GM12874 (cell line): Measurements from ENCODE around the gene EXT2.

Source experiments
- TF ChIP-seq, protein P1 (sequence below): IDR thresholded peaks from 2 replicates; pipeline ENCODE4 v1.5.1; 2011; ENCODE audit warnings: low read depth, mild to moderate bottlenecking, control low read depth, low read length, moderate library complexity; ENCODE audit not compliant: insufficient read depth

The EXT2 gene

DNA sequence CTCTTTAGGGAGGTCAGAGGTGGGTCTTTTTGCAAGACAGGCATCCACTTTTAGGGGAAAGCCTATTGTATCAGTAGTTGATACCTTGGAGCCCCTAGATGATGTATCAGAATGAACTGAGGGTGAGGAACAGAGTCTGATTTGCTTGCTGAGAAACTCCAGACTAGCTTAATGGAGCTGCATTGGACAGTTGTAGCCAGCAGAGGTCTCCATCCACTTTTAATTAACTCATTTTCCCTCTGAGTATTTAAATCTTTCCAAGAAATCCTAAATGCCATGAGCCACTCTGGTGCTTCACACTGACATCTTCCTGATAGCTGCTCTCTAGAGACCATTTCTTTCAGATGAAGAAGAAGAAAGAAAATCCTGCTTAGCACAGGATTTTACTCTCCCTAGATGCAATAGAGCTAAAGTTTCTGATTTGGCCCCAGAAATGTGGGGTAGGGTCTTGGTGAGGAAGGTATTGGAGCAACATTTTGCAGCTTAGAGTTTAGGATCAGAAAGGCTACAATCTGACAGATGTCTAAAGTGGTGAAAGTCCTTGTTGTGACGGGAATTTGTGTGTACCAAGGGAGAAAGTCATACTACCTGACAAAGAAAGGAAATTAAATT, 38.0 kb downstream of the EXT2 start:
- TF ChIP-seq, protein P1, sequence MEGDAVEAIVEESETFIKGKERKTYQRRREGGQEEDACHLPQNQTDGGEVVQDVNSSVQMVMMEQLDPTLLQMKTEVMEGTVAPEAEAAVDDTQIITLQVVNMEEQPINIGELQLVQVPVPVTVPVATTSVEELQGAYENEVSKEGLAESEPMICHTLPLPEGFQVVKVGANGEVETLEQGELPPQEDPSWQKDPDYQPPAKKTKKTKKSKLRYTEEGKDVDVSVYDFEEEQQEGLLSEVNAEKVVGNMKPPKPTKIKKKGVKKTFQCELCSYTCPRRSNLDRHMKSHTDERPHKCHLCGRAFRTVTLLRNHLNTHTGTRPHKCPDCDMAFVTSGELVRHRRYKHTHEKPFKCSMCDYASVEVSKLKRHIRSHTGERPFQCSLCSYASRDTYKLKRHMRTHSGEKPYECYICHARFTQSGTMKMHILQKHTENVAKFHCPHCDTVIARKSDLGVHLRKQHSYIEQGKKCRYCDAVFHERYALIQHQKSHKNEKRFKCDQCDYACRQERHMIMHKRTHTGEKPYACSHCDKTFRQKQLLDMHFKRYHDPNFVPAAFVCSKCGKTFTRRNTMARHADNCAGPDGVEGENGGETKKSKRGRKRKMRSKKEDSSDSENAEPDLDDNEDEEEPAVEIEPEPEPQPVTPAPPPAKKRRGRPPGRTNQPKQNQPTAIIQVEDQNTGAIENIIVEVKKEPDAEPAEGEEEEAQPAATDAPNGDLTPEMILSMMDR = peak; percentile 45

DNA sequence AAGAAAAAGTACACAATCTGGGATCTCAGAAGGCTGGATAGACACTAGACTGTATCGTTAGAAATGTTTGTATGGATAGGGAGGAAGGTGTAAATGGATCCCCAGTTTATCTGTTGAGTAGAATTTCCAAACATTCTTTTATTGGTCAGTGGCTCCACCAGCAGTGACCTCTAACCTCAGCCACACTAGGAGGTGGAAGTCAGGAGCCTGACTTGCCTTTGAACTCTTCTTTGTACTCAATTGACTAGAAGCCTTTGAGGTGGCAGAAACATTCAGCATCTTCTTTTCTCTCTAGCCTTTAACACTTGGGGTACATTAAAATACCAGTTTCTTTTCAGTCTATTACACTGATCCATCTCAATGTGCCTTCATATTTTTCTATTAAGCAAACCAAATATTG, 39.1 kb downstream of the EXT2 start:
- TF ChIP-seq, protein P1 = no peak

DNA sequence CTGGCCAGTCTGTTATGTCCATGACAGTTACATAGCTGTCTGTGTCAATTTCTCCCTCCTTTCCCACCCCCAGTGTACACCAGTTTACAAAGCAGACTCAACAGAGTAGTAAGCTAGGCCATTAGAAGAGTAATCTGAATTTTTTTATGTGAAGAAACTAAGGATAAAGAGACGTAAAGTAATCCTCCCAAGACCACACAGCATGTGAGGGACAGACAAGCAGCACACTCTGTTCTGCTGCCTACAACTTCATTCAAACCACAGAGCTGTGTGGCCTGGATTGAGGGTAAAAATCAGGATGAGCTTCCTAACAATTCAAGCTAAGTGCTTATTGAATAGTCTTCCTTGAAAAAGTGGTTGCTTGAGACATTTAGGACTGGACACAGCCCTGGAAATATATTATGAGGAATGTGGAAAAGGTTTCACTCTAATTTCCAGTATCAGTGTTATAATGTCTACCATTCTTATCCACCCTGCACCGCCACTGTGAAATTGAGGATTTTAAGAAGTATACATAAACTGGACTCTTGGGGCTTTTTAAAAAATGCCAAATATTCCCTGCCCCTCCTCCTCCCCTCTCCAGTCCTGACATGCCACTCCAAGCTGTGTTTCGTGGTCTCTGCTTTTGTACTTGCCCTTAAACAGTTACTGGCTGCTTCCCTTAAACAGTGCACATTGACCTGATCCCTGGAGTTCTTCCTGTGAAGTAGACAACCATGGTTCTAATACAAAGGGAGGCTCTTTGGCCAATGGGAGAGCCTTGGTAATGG, 40.9 kb downstream of the EXT2 start:
- TF ChIP-seq, protein P1 = no peak

DNA sequence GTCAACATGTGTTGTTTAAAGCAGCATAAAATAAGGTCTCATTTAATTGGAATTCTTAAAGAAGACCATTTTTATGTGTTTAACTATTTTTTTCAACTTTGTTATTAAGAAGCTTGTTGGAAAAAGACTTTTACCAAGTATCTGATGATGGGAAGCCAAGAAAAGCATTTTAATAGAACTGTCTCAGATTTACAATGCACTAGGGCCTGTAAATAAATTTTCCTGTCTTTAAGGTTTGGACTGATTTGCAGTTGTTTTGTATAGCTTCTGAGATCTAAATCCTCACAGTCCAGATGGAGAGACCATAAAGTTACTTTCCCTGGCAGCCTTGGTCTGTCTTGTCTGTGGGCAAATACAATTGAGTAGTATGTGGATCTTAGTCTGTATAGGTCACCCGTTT, 41.6 kb downstream of the EXT2 start:
- TF ChIP-seq, protein P1 = no peak

DNA sequence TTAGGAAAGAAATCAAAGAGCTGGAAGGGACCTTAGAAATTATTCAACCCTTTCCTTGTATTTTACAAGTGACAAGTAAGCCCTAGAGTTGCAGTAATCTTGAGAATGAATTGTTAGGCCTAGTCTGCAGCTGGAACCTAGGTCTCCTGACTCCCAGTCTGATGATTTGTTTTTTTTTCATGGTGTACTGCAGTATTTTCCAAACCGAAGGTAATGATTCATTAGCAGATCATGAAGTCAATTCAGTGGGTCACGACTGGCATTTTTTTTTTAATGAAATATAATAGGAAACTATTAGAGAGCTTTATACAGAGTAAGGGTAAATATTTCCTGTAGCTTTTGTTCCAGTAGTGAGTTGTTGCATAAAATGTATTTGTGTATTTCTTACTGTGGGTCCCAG, 42.8 kb downstream of the EXT2 start:
- TF ChIP-seq, protein P1 = no peak

DNA sequence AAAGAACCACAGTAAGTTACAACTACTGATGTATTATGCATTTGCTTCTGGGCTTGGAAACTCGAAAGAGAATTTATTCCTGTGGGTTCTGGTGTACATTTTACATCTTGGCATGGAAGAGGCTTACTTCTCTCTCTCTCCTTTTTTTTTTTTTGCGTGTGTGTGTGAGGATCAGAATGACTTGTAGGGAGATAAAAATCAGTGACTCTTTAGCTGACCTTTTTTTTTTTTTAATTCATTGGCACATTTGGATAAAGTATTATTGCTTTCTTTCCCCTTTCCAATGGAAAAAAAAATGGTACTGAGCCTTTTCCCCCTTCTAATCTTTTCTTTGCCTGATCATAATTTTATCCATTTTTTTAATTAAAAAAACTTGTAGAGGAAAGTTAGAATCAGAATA, 43.5 kb downstream of the EXT2 start:
- TF ChIP-seq, protein P1 = no peak

DNA sequence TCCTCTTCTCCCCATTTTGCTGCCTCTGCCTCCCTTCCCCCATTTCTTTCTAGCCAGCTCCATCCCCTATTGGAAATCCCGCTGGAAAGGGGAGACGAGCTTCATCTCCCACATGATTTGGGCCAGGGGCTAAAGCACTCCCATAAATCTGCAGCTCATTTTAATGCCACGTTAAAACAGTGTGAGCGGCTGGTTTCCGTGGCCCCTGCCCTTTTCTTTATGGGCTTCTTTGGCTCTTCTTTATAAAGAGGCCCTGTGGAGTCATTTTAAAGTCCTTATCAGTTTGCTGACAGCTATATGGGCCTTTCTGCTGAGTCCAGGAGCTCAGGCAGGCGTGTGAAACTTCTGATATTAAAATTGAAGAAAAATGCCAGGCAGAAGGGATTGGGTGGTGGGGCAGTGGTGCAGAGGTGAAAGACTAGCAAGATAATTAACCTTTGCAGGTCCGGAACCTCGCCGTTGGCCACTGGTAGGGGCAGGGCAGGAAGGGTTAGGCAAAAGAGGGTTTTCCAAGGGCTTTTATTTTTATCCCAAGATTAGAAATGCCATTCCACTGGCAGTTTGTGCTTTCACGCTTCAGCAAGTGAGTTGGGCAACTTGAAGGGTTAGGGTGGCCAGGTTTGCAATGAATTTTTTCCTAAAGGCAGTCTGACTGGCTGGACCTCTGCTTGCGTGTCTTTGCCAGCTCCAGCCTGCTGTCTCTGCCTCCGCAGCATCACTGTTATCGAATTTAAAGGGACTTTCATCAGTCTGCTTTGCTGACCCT, 44.3 kb downstream of the EXT2 start:
- TF ChIP-seq, protein P1 = no peak
